GM12878 (cell line): ENCODE measurements around the gene NAV2.

Experiments
- CTCF ChIP-seq, 3 experiments: IDR thresholded peaks in 2 of 3; conservative IDR thresholded peaks in 1 of 3; 2 replicates each; pipeline ENCODE4 v1.5.1; 2011; ENCODE audit warnings: low read depth in 3 of 3, low read length in 3 of 3, mild to moderate bottlenecking in 3 of 3, control low read depth in 2 of 3, moderate library complexity in 2 of 3, inconsistent platforms in 1 of 3, mixed read lengths in 1 of 3; ENCODE audit not compliant: control insufficient read depth in 2 of 3, insufficient read depth in 1 of 3; ENCODE audit errors: extremely low read depth in 1 of 3
- EZH2 ChIP-seq: IDR thresholded peaks from 2 replicates; pipeline ENCODE4 v1.6.1; 2012; ENCODE audit warnings: low read depth, mild to moderate bottlenecking, control low read depth, inconsistent platforms, low read length, borderline replicate concordance; ENCODE audit not compliant: control insufficient read depth

- TF ChIP-seq EZH2 (no peak), CTCF (IDR thresholded peaks at IDR 0.05 in 2 of 3, conservative IDR thresholded peaks at IDR 0.05 in 1 of 3; ENCODE audit: control insufficient read depth in 2 of 3, extremely low read depth in 1 of 3, insufficient read depth in 1 of 3, low read depth in 3 of 3, low read length in 3 of 3) (no peak)
Measured at GRCh38 chr11:20017320-20017719, 304.7 kb downstream of the NAV2 start.
